ENCODE measurements around the gene EFNA3. TPM values are rescaled to one million over a fixed set of nuclear protein-coding genes. Genes with fewer than 3 reads are reported as not detected.

EFNA3 gene
- total and polyA plus RNA-seq, 9 of the 15 experiments (the other 6 are each of a cell fraction or from before 2014, with no cell fraction given): 0.59 to 7.9 (median 4.7) TPM

DNA sequence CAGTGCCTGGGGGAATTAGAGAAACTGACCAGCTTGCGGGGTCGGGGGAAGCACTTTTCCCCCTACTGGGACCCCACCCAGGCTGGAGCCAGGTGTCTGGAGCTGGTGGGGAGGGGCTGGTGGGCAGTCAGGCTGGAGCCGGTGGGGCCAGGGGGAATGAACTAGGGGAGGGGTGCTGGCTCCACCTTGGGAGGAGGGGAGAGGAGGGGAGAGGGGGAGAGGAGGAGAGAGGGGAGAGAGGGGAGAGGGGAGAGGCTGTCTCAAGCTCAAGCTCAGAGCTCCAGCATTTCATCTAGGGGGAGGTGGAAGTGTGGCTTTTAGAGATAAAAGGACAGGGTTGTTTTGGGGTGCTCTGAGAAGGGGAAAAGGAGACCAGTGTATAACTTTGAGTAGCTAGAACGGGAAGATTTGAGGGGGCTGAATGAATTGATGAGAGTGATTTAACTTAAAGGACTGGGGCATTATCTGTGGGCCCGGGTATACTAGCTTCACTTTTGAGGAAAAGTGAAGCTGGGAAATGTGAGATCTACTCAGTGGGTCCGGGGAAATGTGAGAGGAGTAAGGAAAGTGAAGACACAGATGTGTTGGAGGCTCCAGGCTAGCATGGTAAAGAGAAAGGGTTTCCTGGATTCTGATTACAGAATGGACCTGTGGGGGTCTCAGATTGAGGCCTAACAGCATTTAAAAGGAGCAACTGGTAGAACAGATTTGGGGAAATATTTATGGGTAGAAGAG, 51.8 kb downstream of the EFNA3 start:
- peak; percentile 38; the same call in 1 of the 2 replicates for TF ChIP-seq ZBTB7A (IDR thresholded peaks at IDR 0.05; ENCODE audit: borderline replicate concordance, control insufficient read depth, low read depth, low read length)
- TF ChIP-seq, protein P1, sequence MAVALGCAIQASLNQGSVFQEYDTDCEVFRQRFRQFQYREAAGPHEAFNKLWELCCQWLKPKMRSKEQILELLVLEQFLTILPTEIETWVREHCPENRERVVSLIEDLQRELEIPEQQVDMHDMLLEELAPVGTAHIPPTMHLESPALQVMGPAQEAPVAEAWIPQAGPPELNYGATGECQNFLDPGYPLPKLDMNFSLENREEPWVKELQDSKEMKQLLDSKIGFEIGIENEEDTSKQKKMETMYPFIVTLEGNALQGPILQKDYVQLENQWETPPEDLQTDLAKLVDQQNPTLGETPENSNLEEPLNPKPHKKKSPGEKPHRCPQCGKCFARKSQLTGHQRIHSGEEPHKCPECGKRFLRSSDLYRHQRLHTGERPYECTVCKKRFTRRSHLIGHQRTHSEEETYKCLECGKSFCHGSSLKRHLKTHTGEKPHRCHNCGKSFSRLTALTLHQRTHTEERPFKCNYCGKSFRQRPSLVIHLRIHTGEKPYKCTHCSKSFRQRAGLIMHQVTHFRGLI (CRISPR knock-in tag; IDR thresholded peaks at IDR 0.05): no peak
- TF ChIP-seq FIP1L1 (IDR thresholded peaks at IDR 0.05; ENCODE audit: low read depth, low read length, poor library complexity, severe bottlenecking): no peak
- peak; percentile 45 for TF ChIP-seq CBFA2T3 (IDR thresholded peaks at IDR 0.05)
- TF ChIP-seq ZNF589 (CRISPR knock-in tag; IDR thresholded peaks at IDR 0.05; ENCODE audit: low read depth): no peak
- TF ChIP-seq ARID1B (IDR thresholded peaks at IDR 0.05): peak; percentile 70
- TF ChIP-seq VEZF1 (CRISPR knock-in tag; IDR thresholded peaks at IDR 0.05): peak; percentile 24; the same call in 1 of the 2 replicates
- TF ChIP-seq SMARCA4 (IDR thresholded peaks at IDR 0.05): peak; percentile 18; the same call in 1 of the 2 replicates
- peak; percentile 41; the same call in 1 of the 2 replicates for TF ChIP-seq DPF2 (IDR thresholded peaks at IDR 0.05)
- TF ChIP-seq SMARCE1 (IDR thresholded peaks at IDR 0.05): 0 out of 2 replicates have a peak, but pooled peaks have one; percentile 28
- peak; percentile 26; the same call in 1 of the 2 replicates for TF ChIP-seq TAL1 (IDR thresholded peaks at IDR 0.05)
- 0 out of 2 replicates have a peak, but pooled peaks have one; percentile 10 for TF ChIP-seq MTA3 (IDR thresholded peaks at IDR 0.05; ENCODE audit: borderline replicate concordance)
- 0 out of 2 replicates have a peak, but pooled peaks have one; percentile 14 for TF ChIP-seq TCF3 (CRISPR knock-in tag; IDR thresholded peaks at IDR 0.05)
- DNase-seq (ENCODE audit: extremely low read depth in 1 of 4, low spot score in 3 of 4) (peak in 2 of 4 experiments; percentile 1 to 57), ATAC-seq (no peak), FAIRE-seq (no peak)
- 26% methylated on average over 4 of the region's 6 CpGs for WGBS (ENCODE audit: insufficient coverage, low coverage, missing lambda C conversion rate)
- Histone ChIP-seq H3K27ac (ENCODE audit: extremely low read depth, low read depth, low read length) (peak overlapping the region; percentile 29; the same call in 1 of the 3 replicates), H3K36me3 (ENCODE audit: control insufficient read depth, insufficient read depth, low read length) (peaks cover 21% of the 10 kb centered on the region), H3K79me2 (ENCODE audit: control insufficient read depth, insufficient read depth, low read length) (peaks cover 11% of the 10 kb centered on the region), H4K20me1 (replicated peaks; ENCODE audit: control insufficient read depth, insufficient read depth, low read length) (no peaks in the 10 kb centered on the region), H3K4me2 (ENCODE audit: insufficient read depth, low read length) (0 out of 2 replicates have a peak overlapping the region, but pooled peaks have one; percentile 16), H3K9me3 (replicated peaks; ENCODE audit: control insufficient read depth, insufficient read depth, low read depth, low read length) (no peaks in the 10 kb centered on the region), H3K4me1 (replicated peaks in 1 of 2; ENCODE audit: control insufficient read depth in 2 of 2, insufficient read depth in 2 of 2, low read length in 2 of 2) (peaks cover 57 to 70% of the 10 kb centered on the region in 2 experiments), H2AFZ (ENCODE audit: low read depth, low read length) (peak overlapping the region; percentile 20; the same call in 1 of the 2 replicates), H3K9me1 (ENCODE audit: control insufficient read depth, insufficient read depth, low read length) (no peaks in the 10 kb centered on the region), H3K27me3 (ENCODE audit: control insufficient read depth in 2 of 2, insufficient read depth in 2 of 2, low read length in 2 of 2) (no peaks in the 10 kb centered on the region), H3K4me3 (no peak overlapping the region), H3K9ac (ENCODE audit: insufficient read depth in 1 of 2, low read depth in 2 of 2, low read length in 2 of 2) (peak overlapping the region; percentile 4 to 86; a peak in 3 of 4 replicates)
- POLR2A ChIA-PET: interaction anchor here (0.5 to 1.0 kb wide), 4 partner anchors 8 to 36 kb away, joined by 3 to 5 read pairs (median 4); no protein-coding TSS in a partner anchor
- intact Hi-C loops (cut with micrococcal nuclease) (no loop called here), in situ Hi-C loops (cut with MboI) (no loop called here)
- CTCF ChIA-PET (ENCODE audit: low intra/inter-chr PET ratio): no interaction called here
- BruUV-seq (replicated peaks): no TSS peak
